Measurements from ENCODE around the gene BIN1.

DNA sequence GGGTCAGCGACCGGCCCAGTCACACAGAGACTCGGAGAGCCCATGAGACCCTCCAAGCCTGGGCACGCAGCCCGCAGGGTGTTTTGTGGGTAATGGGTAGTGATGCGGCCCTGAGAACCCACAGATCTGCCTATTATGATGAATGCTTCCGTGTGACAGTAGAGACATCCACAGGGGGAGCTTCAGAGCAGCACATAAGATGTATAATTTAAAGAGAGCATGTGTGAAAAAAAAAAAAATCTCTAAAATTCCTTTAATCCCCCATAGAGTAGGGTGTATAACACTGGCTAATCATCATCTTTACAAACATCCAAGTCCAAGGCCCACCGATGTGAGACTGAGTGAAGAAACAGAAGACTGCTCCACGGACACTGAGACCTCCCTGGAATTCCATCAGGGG, 34.6 kb downstream of the BIN1 start:
- TF ChIP-seq, protein P1, sequence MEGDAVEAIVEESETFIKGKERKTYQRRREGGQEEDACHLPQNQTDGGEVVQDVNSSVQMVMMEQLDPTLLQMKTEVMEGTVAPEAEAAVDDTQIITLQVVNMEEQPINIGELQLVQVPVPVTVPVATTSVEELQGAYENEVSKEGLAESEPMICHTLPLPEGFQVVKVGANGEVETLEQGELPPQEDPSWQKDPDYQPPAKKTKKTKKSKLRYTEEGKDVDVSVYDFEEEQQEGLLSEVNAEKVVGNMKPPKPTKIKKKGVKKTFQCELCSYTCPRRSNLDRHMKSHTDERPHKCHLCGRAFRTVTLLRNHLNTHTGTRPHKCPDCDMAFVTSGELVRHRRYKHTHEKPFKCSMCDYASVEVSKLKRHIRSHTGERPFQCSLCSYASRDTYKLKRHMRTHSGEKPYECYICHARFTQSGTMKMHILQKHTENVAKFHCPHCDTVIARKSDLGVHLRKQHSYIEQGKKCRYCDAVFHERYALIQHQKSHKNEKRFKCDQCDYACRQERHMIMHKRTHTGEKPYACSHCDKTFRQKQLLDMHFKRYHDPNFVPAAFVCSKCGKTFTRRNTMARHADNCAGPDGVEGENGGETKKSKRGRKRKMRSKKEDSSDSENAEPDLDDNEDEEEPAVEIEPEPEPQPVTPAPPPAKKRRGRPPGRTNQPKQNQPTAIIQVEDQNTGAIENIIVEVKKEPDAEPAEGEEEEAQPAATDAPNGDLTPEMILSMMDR (IDR thresholded peaks at IDR 0.05; ENCODE audit: insufficient read depth, low read depth, low read length): no peak
- TF ChIP-seq EZH2 (IDR thresholded peaks at IDR 0.05; ENCODE audit: insufficient read depth, low read length): no peak

Measured in astrocyte (in vitro differentiated cells and primary cell).